Ammon's horn (tissue), 1 donor: ENCODE results near the gene PITPNM2.
A peak's percentile ranks its signal among the peaks of the same experiment; 100 is the strongest.
"Not testable (repeated sequence)": the region's sequence is repeated elsewhere in the genome, so short reads cannot be mapped to it uniquely, and the experiment has no call there.

ENCODE experiments used
- DNase-seq: peaks from one replicate; pipeline ENCODE4 v3.0.0-alpha.2; 2016; ENCODE audit warnings: low spot score

The PITPNM2 gene

GRCh38 chr12:123120452-123121166 lies 30.3 kb downstream of the PITPNM2 start:
- DNase-seq: no peak

GRCh38 chr12:123119808-123120207 lies 31.1 kb downstream of the PITPNM2 start:
- DNase-seq: no peak

- no peak for DNase-seq
These were observed 32.4 kb downstream of the PITPNM2 start for GRCh38 chr12:123118497-123118896.

- peak; percentile 88 for DNase-seq
These were observed 35.3 kb downstream of the PITPNM2 start for GRCh38 chr12:123115409-123116121.

- DNase-seq: no peak
These were observed 36.4 kb downstream of the PITPNM2 start for GRCh38 chr12:123114304-123115083.

GRCh38 chr12:123113026-123113425 lies 37.9 kb downstream of the PITPNM2 start:
- DNase-seq: no peak

GRCh38 chr12:123111498-123112165 lies 39.3 kb downstream of the PITPNM2 start:
- DNase-seq: no peak

GRCh38 chr12:123109319-123109772 lies 41.5 kb downstream of the PITPNM2 start:
- peak; percentile 73 for DNase-seq

- no peak for DNase-seq
These were observed 42.2 kb downstream of the PITPNM2 start for GRCh38 chr12:123108682-123109066.

GRCh38 chr12:123107926-123108681 lies 42.8 kb downstream of the PITPNM2 start:
- no peak for DNase-seq

GRCh38 chr12:123106640-123107359 lies 44.1 kb downstream of the PITPNM2 start:
- DNase-seq: no peak

- DNase-seq: no peak
These were observed 45.6 kb downstream of the PITPNM2 start for GRCh38 chr12:123105211-123105826.

GRCh38 chr12:123104809-123105208 lies 46.1 kb downstream of the PITPNM2 start:
- DNase-seq: no peak

- DNase-seq: not testable (repeated sequence)
These were observed 46.8 kb downstream of the PITPNM2 start for GRCh38 chr12:123104094-123104493.

- DNase-seq: no peak
These were observed 47.9 kb downstream of the PITPNM2 start for GRCh38 chr12:123102781-123103503.

- no peak for DNase-seq
These were observed 48.5 kb downstream of the PITPNM2 start for GRCh38 chr12:123102366-123102765.

- DNase-seq: no peak
These were observed 49.4 kb downstream of the PITPNM2 start for GRCh38 chr12:123101526-123101925.
